Neutrophil (primary cell): ENCODE data around the gene UBL5.
"Not testable (repeated sequence)": the region's sequence is repeated elsewhere in the genome, so short reads cannot be mapped to it uniquely, and the experiment has no call there.

ENCODE experiments used
- H3K27ac ChIP-seq: fragments of 200-600 bp; sonication (generic); 2 replicates; pipeline ENCODE4 v1.5.1; 2016; ENCODE audit warnings: mild to moderate bottlenecking, moderate library complexity
- H3K27me3 ChIP-seq: fragments of 200-600 bp; sonication (generic); 2 replicates; pipeline ENCODE4 v1.6.0; 2016; ENCODE audit warnings: mild to moderate bottlenecking
- H3K36me3 ChIP-seq: fragments of 200-600 bp; sonication (generic); 2 replicates; pipeline ENCODE4 v1.5.1; 2017
- H3K4me1 ChIP-seq, 2 experiments: fragments of 200-600 bp in 1 of 2; sonication (generic) in 1 of 2; 1 replicate in 1 of 2; 2 replicates in 1 of 2; pipeline versions ENCODE4 v1.5.1 to v1.6.1; 2013 to 2016; ENCODE audit warnings: low read depth in 1 of 2, low read length in 1 of 2, mild to moderate bottlenecking in 1 of 2, moderate library complexity in 1 of 2; ENCODE audit not compliant: control insufficient read depth in 1 of 2, insufficient read depth in 1 of 2
- H3K4me3 ChIP-seq, 2 experiments: fragments of 200-600 bp in 1 of 2; sonication (generic) in 1 of 2; 1 replicate in 1 of 2; 2 replicates in 1 of 2; pipeline ENCODE4 v1.5.1; 2013 to 2016; ENCODE audit warnings: low read depth in 1 of 2, low read length in 1 of 2, mild to moderate bottlenecking in 1 of 2, moderate library complexity in 1 of 2
- H3K9me3 ChIP-seq: fragments of 200-600 bp; sonication (generic); 2 replicates; pipeline ENCODE4 v1.5.1; 2016
- TF ChIP-seq, protein P1 (sequence below): fragments of 200-600 bp; sonication (generic); IDR thresholded peaks from 2 replicates; pipeline ENCODE4 v1.5.1; 2016; ENCODE audit warnings: antibody characterized with exemption

UBL5 gene

DNA sequence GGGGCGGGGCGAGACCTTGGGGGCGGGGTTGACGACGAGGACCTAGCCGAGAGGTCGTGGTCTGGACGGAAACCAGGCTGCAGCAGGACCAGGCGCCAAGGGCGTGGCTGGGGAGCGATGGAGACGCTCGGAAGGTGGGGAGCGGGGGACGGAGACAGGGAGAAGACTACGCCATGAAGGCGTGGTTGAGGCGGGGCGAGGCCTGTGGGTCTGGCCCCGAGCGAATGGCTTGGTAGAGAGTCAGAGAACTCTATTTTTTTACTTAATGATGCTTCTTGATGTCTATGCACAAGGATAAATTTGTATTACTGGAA, 8.2 kb upstream of the UBL5 start:
- Histone ChIP-seq H3K4me1 (peaks cover 17 to 18% of the 10 kb centered on the region in 2 experiments), H3K27ac (peak overlapping the region; percentile 96)

DNA sequence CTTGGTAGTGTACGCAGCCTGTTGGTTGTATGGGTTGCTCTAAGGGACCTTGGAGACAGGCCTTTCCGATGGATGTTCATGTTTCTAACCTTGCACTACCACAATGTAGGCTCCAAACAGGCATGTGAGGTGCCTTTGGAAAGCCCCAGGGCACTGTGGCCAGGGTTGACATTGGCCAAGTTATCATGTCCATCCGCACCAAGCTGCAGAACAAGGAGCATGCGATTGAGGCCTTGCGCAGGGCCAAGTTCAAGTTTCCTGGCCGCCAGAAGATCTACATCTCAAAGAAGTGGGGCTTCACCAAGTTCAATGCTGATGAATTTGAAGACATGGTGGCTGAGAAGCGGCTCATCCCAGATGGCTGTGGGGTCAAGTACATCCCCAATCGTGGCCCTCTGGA, 7.7 kb upstream of the UBL5 start:
- Histone ChIP-seq H3K4me3 (peak overlapping the region; percentile 61 to 96), H3K27ac (peak overlapping the region; percentile 96), H3K4me1 (peaks cover 17 to 18% of the 10 kb centered on the region in 2 experiments)
- H3K27me3 ChIP-seq, H3K9me3 ChIP-seq, H3K36me3 ChIP-seq: not testable (repeated sequence)

More for the DNA sequence above, 8.2 kb upstream of the UBL5 start:
- Histone ChIP-seq H3K9me3 (no peaks in the 10 kb centered on the region), H3K27me3 (no peaks in the 10 kb centered on the region), H3K36me3 (no peaks in the 10 kb centered on the region), H3K4me3 (peak overlapping the region; percentile 61 to 96)
- TF ChIP-seq, protein P1, sequence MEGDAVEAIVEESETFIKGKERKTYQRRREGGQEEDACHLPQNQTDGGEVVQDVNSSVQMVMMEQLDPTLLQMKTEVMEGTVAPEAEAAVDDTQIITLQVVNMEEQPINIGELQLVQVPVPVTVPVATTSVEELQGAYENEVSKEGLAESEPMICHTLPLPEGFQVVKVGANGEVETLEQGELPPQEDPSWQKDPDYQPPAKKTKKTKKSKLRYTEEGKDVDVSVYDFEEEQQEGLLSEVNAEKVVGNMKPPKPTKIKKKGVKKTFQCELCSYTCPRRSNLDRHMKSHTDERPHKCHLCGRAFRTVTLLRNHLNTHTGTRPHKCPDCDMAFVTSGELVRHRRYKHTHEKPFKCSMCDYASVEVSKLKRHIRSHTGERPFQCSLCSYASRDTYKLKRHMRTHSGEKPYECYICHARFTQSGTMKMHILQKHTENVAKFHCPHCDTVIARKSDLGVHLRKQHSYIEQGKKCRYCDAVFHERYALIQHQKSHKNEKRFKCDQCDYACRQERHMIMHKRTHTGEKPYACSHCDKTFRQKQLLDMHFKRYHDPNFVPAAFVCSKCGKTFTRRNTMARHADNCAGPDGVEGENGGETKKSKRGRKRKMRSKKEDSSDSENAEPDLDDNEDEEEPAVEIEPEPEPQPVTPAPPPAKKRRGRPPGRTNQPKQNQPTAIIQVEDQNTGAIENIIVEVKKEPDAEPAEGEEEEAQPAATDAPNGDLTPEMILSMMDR: no peak

DNA sequence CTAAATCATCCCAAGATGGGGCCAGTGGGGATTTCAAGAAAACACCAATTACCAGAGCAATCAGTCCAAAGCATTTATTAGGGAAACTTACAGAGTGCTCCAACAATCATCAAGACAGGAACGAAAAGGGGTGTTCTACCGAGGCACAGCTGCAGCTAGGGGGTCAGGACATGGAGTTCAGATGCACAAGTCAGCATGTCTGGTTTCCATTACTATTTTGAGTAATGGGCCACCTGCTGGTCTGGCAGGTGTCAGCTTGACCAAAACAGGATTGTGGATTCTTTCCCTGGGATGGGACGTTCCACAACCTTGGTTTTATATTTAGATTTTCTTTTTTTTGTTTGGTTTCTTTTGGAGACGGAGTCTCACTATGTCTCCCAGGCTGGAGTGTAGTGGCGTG, 3.9 kb upstream of the UBL5 start:
- peaks cover 22 to 26% of the 10 kb centered on the region in 2 experiments for H3K4me1 ChIP-seq
- TF ChIP-seq, protein P1: no peak
- H3K27me3 ChIP-seq: no peaks in the 10 kb centered on the region
- no peak overlapping the region for H3K4me3 ChIP-seq
- H3K9me3 ChIP-seq: no peaks in the 10 kb centered on the region
- H3K36me3 ChIP-seq: peaks cover 2% of the 10 kb centered on the region
- H3K27ac ChIP-seq: no peak overlapping the region

DNA sequence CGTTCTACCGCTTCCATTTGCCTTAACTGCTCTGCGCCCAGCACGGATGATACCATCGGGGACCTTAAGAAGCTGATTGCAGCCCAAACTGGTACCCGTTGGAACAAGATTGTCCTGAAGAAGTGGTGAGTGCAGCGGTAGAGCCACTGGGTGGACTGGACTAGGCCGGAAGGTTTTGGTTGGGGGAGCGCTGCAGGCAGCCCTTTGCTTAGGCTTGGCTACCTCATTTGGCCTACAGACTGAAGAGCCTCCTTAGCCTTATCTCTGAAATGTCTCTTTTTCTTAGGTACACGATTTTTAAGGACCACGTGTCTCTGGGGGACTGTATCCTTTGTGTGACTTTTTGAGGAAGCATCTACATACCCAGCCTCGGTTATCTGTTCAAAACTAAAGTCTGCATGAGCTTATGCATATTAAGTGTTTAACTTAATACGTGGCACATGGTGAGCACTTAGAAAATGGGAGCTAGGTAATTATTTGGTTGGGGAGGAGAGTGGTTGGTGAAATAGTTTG, 889 bp downstream of the UBL5 start:
- Histone ChIP-seq H3K9me3 (no peaks in the 10 kb centered on the region), H3K27me3 (no peaks in the 10 kb centered on the region), H3K4me1 (peaks cover 20 to 23% of the 10 kb centered on the region in 2 experiments), H3K4me3 (peak overlapping the region; percentile 71 to 90), H3K27ac (peak overlapping the region; percentile 82), H3K36me3 (peaks cover 24% of the 10 kb centered on the region)
- TF ChIP-seq, protein P1: no peak

DNA sequence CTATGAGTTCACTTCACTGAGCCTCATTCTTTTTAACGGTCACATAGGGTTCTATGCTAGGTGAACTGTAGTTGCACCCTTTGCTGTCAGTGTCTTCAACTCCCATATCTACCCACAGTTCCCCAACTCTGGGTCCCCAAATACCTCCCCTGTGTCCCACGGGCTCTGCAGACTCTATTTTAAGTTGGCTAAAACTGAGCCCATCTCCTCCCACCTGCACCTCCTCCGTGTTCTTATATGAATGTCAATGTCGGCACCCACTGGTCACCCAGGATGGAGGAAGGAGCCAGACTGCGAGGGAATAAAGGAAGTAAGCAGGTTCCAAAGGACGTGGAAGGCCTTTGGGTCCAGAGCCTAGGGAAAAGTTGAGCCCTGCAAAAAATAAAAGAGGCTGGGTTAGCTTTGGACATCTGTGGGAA, 6.6 kb downstream of the UBL5 start:
- Histone ChIP-seq H3K27me3 (no peaks in the 10 kb centered on the region), H3K4me1 (peaks cover 13 to 21% of the 10 kb centered on the region in 2 experiments), H3K27ac (peak overlapping the region; percentile 73), H3K9me3 (no peaks in the 10 kb centered on the region), H3K36me3 (peaks cover 34% of the 10 kb centered on the region), H3K4me3 (peak overlapping the region; percentile 72 to 93)
- TF ChIP-seq, protein P1: no peak

DNA sequence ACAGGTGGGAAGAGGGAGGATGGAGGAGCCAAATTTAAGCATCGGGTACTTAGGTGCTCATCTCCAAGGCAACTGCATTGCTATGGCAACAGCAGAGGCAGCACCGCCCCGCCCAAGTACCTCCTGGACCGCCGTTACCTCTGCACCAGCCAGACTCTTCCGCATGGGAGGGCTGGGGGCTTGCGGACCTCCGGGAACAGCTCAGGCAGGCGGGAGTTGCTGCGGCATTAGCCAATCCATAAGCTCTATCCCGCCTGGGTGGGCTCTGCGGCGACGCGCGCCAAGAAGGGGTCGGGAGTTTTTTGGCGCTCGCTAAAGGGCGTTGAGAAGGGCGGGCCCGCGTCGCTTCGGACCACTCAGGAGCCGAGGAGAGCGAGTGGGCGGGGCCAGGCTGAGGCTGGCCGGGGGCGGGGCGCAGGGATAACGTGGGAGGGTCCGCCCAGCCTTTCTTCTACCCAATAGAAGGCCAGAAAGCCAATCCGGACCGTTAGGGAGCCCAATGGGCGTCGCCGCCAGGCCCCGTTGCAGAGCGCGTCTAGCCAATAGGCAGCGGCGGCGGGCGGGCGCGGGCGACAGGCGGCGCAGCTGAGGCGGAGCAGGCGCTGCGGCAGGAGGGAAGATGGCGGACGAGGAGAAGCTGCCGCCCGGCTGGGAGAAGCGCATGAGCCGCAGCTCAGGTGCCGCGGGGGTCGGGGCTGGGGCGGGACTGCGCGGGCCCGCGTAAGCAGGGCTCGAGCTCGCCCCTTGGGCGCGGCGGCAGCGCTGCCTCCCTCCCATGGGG, 7.2 kb downstream of the UBL5 start, which contains the start of gene PIN1:
Gene PIN1, plus strand, starts transcription at position 593 of the 781 bp plus-strand sequence. Its CDS starts 27 bp downstream, at position 620.
- Histone ChIP-seq H3K9me3 (no peaks in the 10 kb centered on the region), H3K27me3 (no peaks in the 10 kb centered on the region), H3K4me3 (peak within 1 kb of the TSS; percentile 72 to 93), H3K36me3 (peaks cover 34% of the 10 kb centered on the region), H3K4me1 (peaks cover 13 to 21% of the 10 kb centered on the region in 2 experiments), H3K27ac (peak within 1 kb of the TSS; percentile 73)
- TF ChIP-seq, protein P1: peak; percentile 87
